Neuronal stem cell (in vitro differentiated cells): Measurements from ENCODE around the gene NUP107.
"Not testable (repeated sequence)": the region's sequence is repeated elsewhere in the genome, so short reads cannot be mapped to it uniquely, and the experiment has no call there.

Experiments
- DNase-seq: peaks from one replicate; pipeline ENCODE4 v3.0.0-alpha.2; 2013; ENCODE audit warnings: low spot score
- H2AFZ ChIP-seq: one replicate; pipeline ENCODE4 v1.6.1; 2013; ENCODE audit warnings: mild to moderate bottlenecking, low read length, inconsistent platforms
- H2AK5ac ChIP-seq: 2 replicates; pipeline ENCODE4 v1.6.1; 2013; ENCODE audit warnings: low read depth, mild to moderate bottlenecking, inconsistent platforms, low read length, moderate library complexity, mixed read lengths
- H2BK120ac ChIP-seq: 2 replicates; pipeline ENCODE4 v1.6.1; 2013; ENCODE audit warnings: low read depth, mild to moderate bottlenecking, inconsistent platforms, low read length, moderate library complexity, mixed read lengths
- H2BK12ac ChIP-seq: one replicate; pipeline ENCODE4 v1.6.1; 2013; ENCODE audit warnings: low read length, inconsistent platforms
- H2BK15ac ChIP-seq: 2 replicates; pipeline ENCODE4 v1.6.1; 2013; ENCODE audit warnings: mild to moderate bottlenecking, low read length, inconsistent platforms, mixed read lengths
- H2BK5ac ChIP-seq: one replicate; pipeline ENCODE4 v1.6.1; 2013; ENCODE audit warnings: inconsistent platforms, mild to moderate bottlenecking, low read length, moderate library complexity
- H3K14ac ChIP-seq: one replicate; pipeline ENCODE4 v1.6.1; 2013; ENCODE audit warnings: low read length, inconsistent platforms
- H3K18ac ChIP-seq: 2 replicates; pipeline ENCODE4 v1.6.1; 2013; ENCODE audit warnings: low read length, inconsistent platforms
- H3K23ac ChIP-seq: 2 replicates; pipeline ENCODE4 v1.6.1; 2013; ENCODE audit warnings: low read depth, mild to moderate bottlenecking, mixed read lengths, low read length, inconsistent platforms; ENCODE audit not compliant: poor library complexity
- H3K27ac ChIP-seq: replicated peaks from 3 replicates; pipeline ENCODE4 v1.5.1; 2013; ENCODE audit warnings: low read length, inconsistent platforms
- H3K27me3 ChIP-seq, 3 experiments: 2 replicates each; pipeline ENCODE4 v1.6.1; 2013; ENCODE audit warnings: low read length in 3 of 3, mild to moderate bottlenecking in 2 of 3, inconsistent platforms in 1 of 3, low read depth in 1 of 3, mixed read lengths in 1 of 3, moderate library complexity in 1 of 3; ENCODE audit not compliant: control insufficient read depth in 3 of 3, insufficient read depth in 3 of 3
- H3K36me3 ChIP-seq, 2 donors: replicated peaks in 1 of 2; 2 replicates each; pipeline ENCODE4 v1.6.1; 2013; ENCODE audit warnings: low read length in 2 of 2; ENCODE audit not compliant: control insufficient read depth in 2 of 2, insufficient read depth in 2 of 2
- H3K4ac ChIP-seq: 2 replicates; pipeline ENCODE4 v1.6.1; 2013; ENCODE audit warnings: inconsistent platforms, mild to moderate bottlenecking, low read length, moderate library complexity
- H3K4me1 ChIP-seq, 2 donors: 1 replicate in 1 of 2; 2 replicates in 1 of 2; pipeline ENCODE4 v1.6.1; 2013; ENCODE audit warnings: low read length in 2 of 2, low read depth in 1 of 2; ENCODE audit not compliant: control insufficient read depth in 2 of 2, insufficient read depth in 1 of 2
- H3K4me2 ChIP-seq: one replicate; pipeline ENCODE4 v1.6.1; 2013; ENCODE audit warnings: mild to moderate bottlenecking, low read length, inconsistent platforms; ENCODE audit not compliant: insufficient read depth, poor library complexity, severe bottlenecking
- H3K4me3 ChIP-seq, 2 donors: 2 replicates each; pipeline ENCODE4 v1.5.1; 2013; ENCODE audit warnings: low read length in 2 of 2, mild to moderate bottlenecking in 2 of 2, inconsistent platforms in 1 of 2, moderate library complexity in 1 of 2
- H3K79me1 ChIP-seq: one replicate; pipeline ENCODE4 v1.6.1; 2013; ENCODE audit warnings: low read depth, mild to moderate bottlenecking, inconsistent platforms, low read length, moderate library complexity
- H3K9ac ChIP-seq: one replicate; pipeline ENCODE4 v1.6.1; 2013; ENCODE audit warnings: mild to moderate bottlenecking, low read depth, low read length, inconsistent platforms; ENCODE audit not compliant: poor library complexity
- H3K9me3 ChIP-seq, 2 donors: replicated peaks in 1 of 2; 2 replicates each; pipeline versions ENCODE3 to v1.6.1; 2013; ENCODE audit warnings: low read length in 2 of 2, mild to moderate bottlenecking in 2 of 2, inconsistent platforms in 1 of 2, low read depth in 1 of 2, mixed read lengths in 1 of 2, moderate library complexity in 1 of 2; ENCODE audit not compliant: control insufficient read depth in 2 of 2, insufficient read depth in 1 of 2
- H4K8ac ChIP-seq: one replicate; pipeline ENCODE4 v1.6.1; 2013; ENCODE audit warnings: low read depth, mild to moderate bottlenecking, inconsistent platforms, low read length, moderate library complexity
- H4K91ac ChIP-seq: one replicate; pipeline ENCODE4 v1.6.1; 2013; ENCODE audit warnings: low read length, low read depth, mild to moderate bottlenecking, inconsistent platforms; ENCODE audit not compliant: poor library complexity
- WGBS, 2 donors: extraction: QIAGEN DNeasy Blood & Tissue Kit; methylation state at CpG; one replicate each; pipeline ENCODE4 v1.1.7; 2013; ENCODE audit warnings: missing lambda C conversion rate in 2 of 2, mixed read lengths in 1 of 2; ENCODE audit not compliant: insufficient read length in 2 of 2, insufficient replicate concordance in 1 of 2; ENCODE audit errors: extremely low coverage in 2 of 2; 5-methylcytosine and 5-hydroxymethylcytosine counted together

Gene NUP107

DNA sequence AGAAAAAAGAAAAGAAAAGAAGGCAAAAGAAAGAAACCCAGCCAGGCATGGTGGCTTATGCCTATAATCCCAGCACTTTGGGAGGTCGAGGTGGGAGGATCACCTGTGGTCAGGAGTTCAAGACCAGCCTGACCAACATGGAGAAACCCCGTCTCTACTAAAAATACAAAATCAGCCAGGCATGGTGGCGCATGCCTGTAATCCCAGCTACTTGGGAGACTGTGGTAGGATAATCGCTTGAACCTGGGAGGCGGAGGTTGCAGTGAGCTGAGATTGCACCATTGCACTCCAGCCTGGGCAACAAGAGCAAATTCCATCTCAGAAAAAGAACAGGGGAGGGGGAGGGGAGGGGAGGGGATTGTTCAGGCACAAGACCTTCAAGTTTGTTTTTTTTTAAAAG lies 9.9 kb upstream of the NUP107 start:
- not testable (repeated sequence) for H3K4me3 ChIP-seq, H2BK5ac ChIP-seq
- no CpG with 5 or more reads among the region's 5 CpGs for WGBS, 2 donors

DNA sequence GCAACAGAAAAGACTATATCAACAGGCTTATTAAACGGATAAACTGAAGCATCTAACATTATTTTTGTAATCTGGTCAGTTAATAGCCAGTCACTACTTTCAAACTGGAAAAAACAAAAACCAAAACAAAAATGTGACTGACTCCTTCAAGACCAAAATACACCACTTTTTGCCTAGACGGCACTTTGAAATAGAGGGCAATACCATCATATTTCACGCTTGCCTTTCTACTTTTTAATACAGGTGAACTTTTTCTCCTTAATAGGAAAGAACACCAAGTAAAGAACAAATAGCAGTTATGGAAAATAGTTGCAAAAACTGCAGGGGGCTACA lies 550 bp upstream of the NUP107 start:
- H2BK5ac ChIP-seq: no peak overlapping the region
- peaks cover 0 to 29% of the 10 kb centered on the region in 2 donors for H3K36me3 ChIP-seq
- no peak overlapping the region for H3K18ac ChIP-seq
- H3K23ac ChIP-seq: no peak overlapping the region
- peak overlapping the region; percentile 82 for H2AFZ ChIP-seq
- H3K4me2 ChIP-seq: peak overlapping the region; percentile 58
- H3K27ac ChIP-seq: peak overlapping the region; percentile 30
- peaks cover 2 to 13% of the 10 kb centered on the region in 2 donors for H3K4me1 ChIP-seq
- no peak overlapping the region for H2BK12ac ChIP-seq
- WGBS, 2 donors: no CpG with 5 or more reads among the region's 3 CpGs
- peak overlapping the region; percentile 80 to 94 for H3K4me3 ChIP-seq
- H4K91ac ChIP-seq: no peak overlapping the region
- H3K9ac ChIP-seq: no peak overlapping the region
- H3K27me3 ChIP-seq: no peaks in the 10 kb centered on the region
- H2BK120ac ChIP-seq: no peak overlapping the region
- H3K14ac ChIP-seq: no peak overlapping the region
- H3K9me3 ChIP-seq: no peaks in the 10 kb centered on the region
- H2AK5ac ChIP-seq: no peak overlapping the region
- peaks cover 4% of the 10 kb centered on the region for H3K79me1 ChIP-seq
- no peak overlapping the region for H4K8ac ChIP-seq
- H3K4ac ChIP-seq: no peak overlapping the region
- no peak for DNase-seq
- H2BK15ac ChIP-seq: no peak overlapping the region

More for the DNA sequence above, 9.9 kb upstream of the NUP107 start:
- not testable (repeated sequence) for H3K79me1 ChIP-seq, H3K27me3 ChIP-seq, H4K91ac ChIP-seq, H3K18ac ChIP-seq, H3K23ac ChIP-seq, H3K4me2 ChIP-seq, H3K14ac ChIP-seq, H3K4me1 ChIP-seq, H3K27ac ChIP-seq, H2AFZ ChIP-seq, H2BK15ac ChIP-seq, H2BK12ac ChIP-seq, H4K8ac ChIP-seq, H3K9ac ChIP-seq, H3K36me3 ChIP-seq, H3K9me3 ChIP-seq, DNase-seq, H2AK5ac ChIP-seq, H2BK120ac ChIP-seq, H3K4ac ChIP-seq

GRCh38 chr12:68695454-68695853 lies 8.7 kb downstream of the NUP107 start:
- Histone ChIP-seq H2BK12ac (no peak overlapping the region), H3K36me3 (peaks cover 13 to 95% of the 10 kb centered on the region in 2 donors)

GRCh38 chr12:68699486-68699885 lies 12.7 kb downstream of the NUP107 start:
- H3K27me3 ChIP-seq: no peaks in the 10 kb centered on the region
- no peak overlapping the region for H3K27ac ChIP-seq
- no peak overlapping the region for H3K14ac ChIP-seq
- no peak overlapping the region for H3K4ac ChIP-seq
- no peak overlapping the region for H2AFZ ChIP-seq
- H3K36me3 ChIP-seq: peaks cover 18 to 94% of the 10 kb centered on the region in 2 donors
- no peak overlapping the region for H2BK12ac ChIP-seq
- no peak overlapping the region for H4K8ac ChIP-seq
- no peaks in the 10 kb centered on the region for H3K4me1 ChIP-seq
- no peak overlapping the region for H2BK5ac ChIP-seq
- H4K91ac ChIP-seq: no peak overlapping the region
- H3K9ac ChIP-seq: no peak overlapping the region
- H2BK120ac ChIP-seq: no peak overlapping the region
- DNase-seq: no peak
- H2AK5ac ChIP-seq: no peak overlapping the region
- H3K23ac ChIP-seq: no peak overlapping the region
- H3K18ac ChIP-seq: no peak overlapping the region
- no peak overlapping the region for H3K4me2 ChIP-seq
- H3K9me3 ChIP-seq: no peaks in the 10 kb centered on the region
- no peaks in the 10 kb centered on the region for H3K79me1 ChIP-seq
- H2BK15ac ChIP-seq: no peak overlapping the region
- H3K4me3 ChIP-seq: no peak overlapping the region
- WGBS, 2 donors: no CpG with 5 or more reads among the region's 1 CpG

More at GRCh38 chr12:68695454-68695853, 8.7 kb downstream of the NUP107 start:
- Histone ChIP-seq H3K9ac (no peak overlapping the region), H4K8ac (no peak overlapping the region), H3K4ac (no peak overlapping the region), H3K9me3 (no peaks in the 10 kb centered on the region), H3K4me3 (no peak overlapping the region), H2BK5ac (no peak overlapping the region), H3K4me2 (no peak overlapping the region), H3K4me1 (no peaks in the 10 kb centered on the region), H3K27me3 (no peaks in the 10 kb centered on the region), H2AK5ac (no peak overlapping the region), H3K79me1 (no peaks in the 10 kb centered on the region), H2AFZ (no peak overlapping the region), H3K27ac (no peak overlapping the region), H3K23ac (no peak overlapping the region), H3K18ac (no peak overlapping the region), H4K91ac (no peak overlapping the region), H2BK120ac (no peak overlapping the region), H2BK15ac (no peak overlapping the region), H3K14ac (no peak overlapping the region)
- DNase-seq: no peak
